ENCODE results near the gene A2ML1.
"Not testable (repeated sequence)": the region's sequence is repeated elsewhere in the genome, so short reads cannot be mapped to it uniquely, and the experiment has no call there.

Gene A2ML1

GRCh38 chr12:8847435-8847834 is 25.0 kb downstream of the A2ML1 start:
- in situ Hi-C loops (cut with MboI; ENCODE audit: low sequenced_read_pairs) = no loop called here

- in situ Hi-C loops (cut with MboI; ENCODE audit: low sequenced_read_pairs) = no loop called here
Measured at GRCh38 chr12:8849876-8850275, 27.5 kb downstream of the A2ML1 start.

- in situ Hi-C loops (cut with MboI; ENCODE audit: low sequenced_read_pairs) = no loop called here
Measured at GRCh38 chr12:8852119-8852518, 29.7 kb downstream of the A2ML1 start.

GRCh38 chr12:8855891-8856290 is 33.5 kb downstream of the A2ML1 start:
- in situ Hi-C loops (cut with MboI; ENCODE audit: low sequenced_read_pairs) = no loop called here

- in situ Hi-C loops (cut with MboI; ENCODE audit: low sequenced_read_pairs) = not testable (repeated sequence)
Measured at GRCh38 chr12:8859448-8859847, 37.0 kb downstream of the A2ML1 start.

- in situ Hi-C loops (cut with MboI; ENCODE audit: low sequenced_read_pairs) = no loop called here
Measured at GRCh38 chr12:8860165-8860961, 37.9 kb downstream of the A2ML1 start.

- in situ Hi-C loops (cut with MboI; ENCODE audit: low sequenced_read_pairs) = no loop called here
Measured at GRCh38 chr12:8866429-8866828, 44.0 kb downstream of the A2ML1 start.

GRCh38 chr12:8867009-8867408 is 44.6 kb downstream of the A2ML1 start:
- in situ Hi-C loops (cut with MboI; ENCODE audit: low sequenced_read_pairs) = no loop called here

GRCh38 chr12:8867786-8868185 is 45.4 kb downstream of the A2ML1 start:
- in situ Hi-C loops (cut with MboI; ENCODE audit: low sequenced_read_pairs) = no loop called here

GRCh38 chr12:8870586-8870985 is 48.2 kb downstream of the A2ML1 start:
- in situ Hi-C loops (cut with MboI; ENCODE audit: low sequenced_read_pairs) = no loop called here

GRCh38 chr12:8871068-8871467 is 48.6 kb downstream of the A2ML1 start:
- in situ Hi-C loops (cut with MboI; ENCODE audit: low sequenced_read_pairs) = no loop called here

GRCh38 chr12:8876887-8877286 is 54.5 kb downstream of the A2ML1 start:
- in situ Hi-C loops (cut with MboI; ENCODE audit: low sequenced_read_pairs) = no loop called here

- in situ Hi-C loops (cut with MboI; ENCODE audit: low sequenced_read_pairs) = no loop called here
Measured at GRCh38 chr12:8886502-8887284, 64.3 kb downstream of the A2ML1 start.

GRCh38 chr12:8887285-8887715 is 64.9 kb downstream of the A2ML1 start:
- in situ Hi-C loops (cut with MboI; ENCODE audit: low sequenced_read_pairs) = no loop called here

GRCh38 chr12:8890313-8891085 is 68.1 kb downstream of the A2ML1 start:
- in situ Hi-C loops (cut with MboI; ENCODE audit: low sequenced_read_pairs) = no loop called here

GRCh38 chr12:8891976-8892375 is 69.6 kb downstream of the A2ML1 start:
- in situ Hi-C loops (cut with MboI; ENCODE audit: low sequenced_read_pairs) = no loop called here

- in situ Hi-C loops (cut with MboI; ENCODE audit: low sequenced_read_pairs) = no loop called here
Measured at GRCh38 chr12:8894378-8894777, 72.0 kb downstream of the A2ML1 start.

GRCh38 chr12:8894986-8895385 is 72.6 kb downstream of the A2ML1 start:
- in situ Hi-C loops (cut with MboI; ENCODE audit: low sequenced_read_pairs) = no loop called here

GRCh38 chr12:8897081-8897480 is 74.7 kb downstream of the A2ML1 start:
- in situ Hi-C loops (cut with MboI; ENCODE audit: low sequenced_read_pairs) = no loop called here

- in situ Hi-C loops (cut with MboI; ENCODE audit: low sequenced_read_pairs) = no loop called here
Measured at GRCh38 chr12:8899830-8900229, 77.4 kb downstream of the A2ML1 start.

GRCh38 chr12:8902703-8903102 is 80.3 kb downstream of the A2ML1 start:
- in situ Hi-C loops (cut with MboI; ENCODE audit: low sequenced_read_pairs) = not testable (repeated sequence)
